Transverse colon (tissue), 1 donor: Measurements from ENCODE around the gene TRABD2B.

Experiments used
- EP300 ChIP-seq: sonication (generic); formaldehyde crosslinking; IDR thresholded peaks from one replicate; pipeline ENCODE4 v1.6.1; 2017; ENCODE audit warnings: antibody characterized with exemption, low read depth
- POLR2A ChIP-seq: fragments of 450-650 bp; IDR thresholded peaks from one replicate; pipeline ENCODE4 v1.6.1; 2016; ENCODE audit warnings: antibody characterized with exemption, mild to moderate bottlenecking, moderate library complexity

GRCh38 chr1:47731730-47732129 lies 265.5 kb downstream of the TRABD2B start:
- TF ChIP-seq EP300 = no peak
- TF ChIP-seq POLR2A = no peak
